GM23338 (cell line): ENCODE data around the gene TCF20.

ENCODE experiments used
- CREB1 ChIP-seq: fragments of 250-450 bp; sonication (Bioruptor Pico); IDR thresholded peaks from 2 replicates; pipeline ENCODE4 v1.5.0; 2020; ENCODE audit warnings: low read depth, mild to moderate bottlenecking, moderate library complexity
- EZH2 ChIP-seq: fragments of 200-600 bp; sonication (generic); IDR thresholded peaks from one replicate; pipeline ENCODE4 v1.8.0; 2017; ENCODE audit warnings: antibody characterized with exemption, mild to moderate bottlenecking, low read depth; ENCODE audit not compliant: unreplicated experiment
- EZH2phosphoT487 ChIP-seq: fragments of 200-600 bp; sonication (generic); IDR thresholded peaks from one replicate; pipeline ENCODE4 v1.8.1; 2018; ENCODE audit warnings: antibody characterized with exemption; ENCODE audit not compliant: unreplicated experiment
- POLR2AphosphoS5 ChIP-seq: IDR thresholded peaks from 2 replicates; pipeline ENCODE4 v1.6.1; 2016; ENCODE audit warnings: antibody characterized with exemption, low read depth
- STAT1 ChIP-seq: IDR thresholded peaks from one replicate; pipeline ENCODE4 v1.6.1; 2016; ENCODE audit warnings: antibody characterized with exemption; ENCODE audit not compliant: unreplicated experiment
- TF ChIP-seq, protein P1 (sequence below), 2 experiments: fragments of 200-600 bp in 1 of 2; sonication (generic) in 1 of 2; conservative IDR thresholded peaks; 2 replicates each; pipeline versions ENCODE4 v1.5.1 to v1.6.1; 2016 to 2017; ENCODE audit warnings: antibody characterized with exemption in 2 of 2, low read depth in 2 of 2, mild to moderate bottlenecking in 2 of 2, moderate library complexity in 1 of 2
- TF ChIP-seq, protein P2 (sequence below): IDR thresholded peaks from one replicate; pipeline ENCODE4 v1.6.1; 2018; ENCODE audit warnings: antibody characterized with exemption; ENCODE audit not compliant: unreplicated experiment

DNA sequence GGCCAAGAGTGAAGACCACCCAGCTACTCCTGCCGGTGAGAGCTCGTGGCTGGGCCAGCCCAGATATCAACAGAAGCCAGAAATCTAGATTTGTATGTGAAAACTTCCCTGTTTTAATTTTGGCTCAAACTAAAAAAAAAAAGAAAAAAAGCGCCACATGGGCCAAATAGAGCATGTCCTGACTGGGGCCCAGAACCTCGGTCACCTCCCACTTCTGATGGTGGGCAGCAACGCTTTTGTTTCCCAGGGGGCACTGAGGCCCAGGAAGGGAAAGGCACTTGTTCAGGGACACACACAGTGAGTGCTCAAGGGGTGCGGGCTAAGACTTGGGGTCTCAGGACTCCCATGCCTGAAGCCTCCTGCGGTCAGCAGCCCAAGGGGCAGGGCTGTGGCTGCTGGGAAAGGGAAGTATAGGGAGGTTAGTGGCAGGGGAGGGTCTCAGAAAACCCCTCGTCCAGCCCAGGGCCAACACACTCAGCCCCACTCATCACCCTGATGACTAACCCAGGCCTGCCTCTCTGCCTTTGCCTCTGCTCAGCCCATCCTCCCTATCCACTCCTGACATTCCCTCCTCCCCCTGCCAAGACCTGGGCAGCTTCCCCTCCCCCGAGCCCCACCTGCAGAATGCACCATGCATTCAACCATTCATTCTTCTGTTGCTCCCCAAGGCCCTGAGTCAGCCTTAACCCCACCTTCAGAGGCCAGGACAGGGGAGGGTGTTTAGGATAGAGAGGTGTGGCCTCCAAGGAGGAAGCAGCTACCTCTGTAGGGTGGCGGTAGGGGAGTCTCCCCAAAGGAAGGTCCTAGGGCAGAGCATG is 30.0 kb upstream of the TCF20 start:
- TF ChIP-seq, protein P1, sequence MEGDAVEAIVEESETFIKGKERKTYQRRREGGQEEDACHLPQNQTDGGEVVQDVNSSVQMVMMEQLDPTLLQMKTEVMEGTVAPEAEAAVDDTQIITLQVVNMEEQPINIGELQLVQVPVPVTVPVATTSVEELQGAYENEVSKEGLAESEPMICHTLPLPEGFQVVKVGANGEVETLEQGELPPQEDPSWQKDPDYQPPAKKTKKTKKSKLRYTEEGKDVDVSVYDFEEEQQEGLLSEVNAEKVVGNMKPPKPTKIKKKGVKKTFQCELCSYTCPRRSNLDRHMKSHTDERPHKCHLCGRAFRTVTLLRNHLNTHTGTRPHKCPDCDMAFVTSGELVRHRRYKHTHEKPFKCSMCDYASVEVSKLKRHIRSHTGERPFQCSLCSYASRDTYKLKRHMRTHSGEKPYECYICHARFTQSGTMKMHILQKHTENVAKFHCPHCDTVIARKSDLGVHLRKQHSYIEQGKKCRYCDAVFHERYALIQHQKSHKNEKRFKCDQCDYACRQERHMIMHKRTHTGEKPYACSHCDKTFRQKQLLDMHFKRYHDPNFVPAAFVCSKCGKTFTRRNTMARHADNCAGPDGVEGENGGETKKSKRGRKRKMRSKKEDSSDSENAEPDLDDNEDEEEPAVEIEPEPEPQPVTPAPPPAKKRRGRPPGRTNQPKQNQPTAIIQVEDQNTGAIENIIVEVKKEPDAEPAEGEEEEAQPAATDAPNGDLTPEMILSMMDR (conservative IDR thresholded peaks at IDR 0.05; ENCODE audit: low read depth in 2 of 2) = no peak
- TF ChIP-seq STAT1 (no peak), CREB1 (CRISPR knock-in tag) (no peak), EZH2 (no peak), EZH2phosphoT487 (no peak), POLR2AphosphoS5 (no peak)
- TF ChIP-seq, protein P2, sequence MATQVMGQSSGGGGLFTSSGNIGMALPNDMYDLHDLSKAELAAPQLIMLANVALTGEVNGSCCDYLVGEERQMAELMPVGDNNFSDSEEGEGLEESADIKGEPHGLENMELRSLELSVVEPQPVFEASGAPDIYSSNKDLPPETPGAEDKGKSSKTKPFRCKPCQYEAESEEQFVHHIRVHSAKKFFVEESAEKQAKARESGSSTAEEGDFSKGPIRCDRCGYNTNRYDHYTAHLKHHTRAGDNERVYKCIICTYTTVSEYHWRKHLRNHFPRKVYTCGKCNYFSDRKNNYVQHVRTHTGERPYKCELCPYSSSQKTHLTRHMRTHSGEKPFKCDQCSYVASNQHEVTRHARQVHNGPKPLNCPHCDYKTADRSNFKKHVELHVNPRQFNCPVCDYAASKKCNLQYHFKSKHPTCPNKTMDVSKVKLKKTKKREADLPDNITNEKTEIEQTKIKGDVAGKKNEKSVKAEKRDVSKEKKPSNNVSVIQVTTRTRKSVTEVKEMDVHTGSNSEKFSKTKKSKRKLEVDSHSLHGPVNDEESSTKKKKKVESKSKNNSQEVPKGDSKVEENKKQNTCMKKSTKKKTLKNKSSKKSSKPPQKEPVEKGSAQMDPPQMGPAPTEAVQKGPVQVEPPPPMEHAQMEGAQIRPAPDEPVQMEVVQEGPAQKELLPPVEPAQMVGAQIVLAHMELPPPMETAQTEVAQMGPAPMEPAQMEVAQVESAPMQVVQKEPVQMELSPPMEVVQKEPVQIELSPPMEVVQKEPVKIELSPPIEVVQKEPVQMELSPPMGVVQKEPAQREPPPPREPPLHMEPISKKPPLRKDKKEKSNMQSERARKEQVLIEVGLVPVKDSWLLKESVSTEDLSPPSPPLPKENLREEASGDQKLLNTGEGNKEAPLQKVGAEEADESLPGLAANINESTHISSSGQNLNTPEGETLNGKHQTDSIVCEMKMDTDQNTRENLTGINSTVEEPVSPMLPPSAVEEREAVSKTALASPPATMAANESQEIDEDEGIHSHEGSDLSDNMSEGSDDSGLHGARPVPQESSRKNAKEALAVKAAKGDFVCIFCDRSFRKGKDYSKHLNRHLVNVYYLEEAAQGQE = no peak
